ENCODE data around the gene DNM1.
"Not testable (repeated sequence)": the region's sequence is repeated elsewhere in the genome, so short reads cannot be mapped to it uniquely, and the experiment has no call there.

DNM1 gene

GRCh38 chr9:128226412-128226801 lies 23.2 kb downstream of the DNM1 start:
- no peak for DNase-seq

- DNase-seq: not testable (repeated sequence)
These were observed 27.7 kb downstream of the DNM1 start for GRCh38 chr9:128230897-128231296.

- no peak for DNase-seq
These were observed 28.7 kb downstream of the DNM1 start for GRCh38 chr9:128231638-128232527.

- DNase-seq: no peak
These were observed 29.6 kb downstream of the DNM1 start for GRCh38 chr9:128232528-128233428.

- DNase-seq: no peak
These were observed 30.7 kb downstream of the DNM1 start for GRCh38 chr9:128233817-128234406.

- DNase-seq: no peak
These were observed 38.9 kb downstream of the DNM1 start for GRCh38 chr9:128242124-128242523.

GRCh38 chr9:128242828-128243214 lies 39.6 kb downstream of the DNM1 start:
- DNase-seq: no peak

GRCh38 chr9:128243215-128244018 lies 40.2 kb downstream of the DNM1 start:
- DNase-seq: no peak

- DNase-seq: no peak
These were observed 41.1 kb downstream of the DNM1 start for GRCh38 chr9:128244091-128244836.

- DNase-seq: no peak
These were observed 41.7 kb downstream of the DNM1 start for GRCh38 chr9:128244837-128245231.

GRCh38 chr9:128245421-128246151 lies 42.4 kb downstream of the DNM1 start:
- DNase-seq: no peak

- DNase-seq: no peak
These were observed 43.3 kb downstream of the DNM1 start for GRCh38 chr9:128246471-128246870.

- no peak for DNase-seq
These were observed 44.1 kb downstream of the DNM1 start for GRCh38 chr9:128247226-128247803.

GRCh38 chr9:128249558-128249907 lies 46.4 kb downstream of the DNM1 start:
- DNase-seq: no peak

GRCh38 chr9:128249908-128250838 lies 47.0 kb downstream of the DNM1 start:
- peak; percentile 98 for DNase-seq

GRCh38 chr9:128250839-128251731 lies 47.9 kb downstream of the DNM1 start:
- no peak for DNase-seq

GRCh38 chr9:128251732-128252100 lies 48.5 kb downstream of the DNM1 start:
- DNase-seq: no peak

GRCh38 chr9:128252317-128253139 lies 49.3 kb downstream of the DNM1 start:
- DNase-seq: no peak

Measured in stimulated activated CD4-positive, alpha-beta T cell treated with anti-CD3 and anti-CD28 coated beads, Interleukin-4, amount 100 ng/mL, for 24 hours (primary cell).